HK-2 (cell line): Measurements from ENCODE around the gene KLF7.

Experiments
- DNase-seq: peaks from one replicate; pipeline ENCODE4 v3.0.0-alpha.2; 2018; ENCODE audit not compliant: unreplicated experiment

KLF7 gene

DNA sequence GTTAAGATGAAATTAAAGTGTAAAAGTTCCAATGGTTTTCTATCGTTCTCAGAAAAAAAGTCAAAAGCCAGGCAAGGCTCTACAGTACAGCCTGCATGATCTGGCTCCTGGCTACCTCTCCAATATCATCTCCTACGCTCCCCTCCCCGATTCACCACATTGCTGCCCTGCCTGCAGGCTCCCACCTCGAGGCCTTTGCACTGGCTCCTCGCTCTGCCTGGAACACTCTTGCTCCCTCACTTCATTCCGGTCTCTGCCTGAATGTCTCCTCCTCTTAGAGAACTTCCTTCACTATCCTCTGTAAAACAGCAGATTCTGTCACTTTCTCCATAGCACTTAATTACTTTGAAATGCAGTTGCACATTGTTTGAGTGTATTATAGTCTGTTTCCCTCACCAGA is 72.5 kb downstream of the KLF7 start:
- no peak for DNase-seq

- DNase-seq: no peak
These were observed 72.9 kb downstream of the KLF7 start for GRCh38 chr2:207092818-207093217.

DNA sequence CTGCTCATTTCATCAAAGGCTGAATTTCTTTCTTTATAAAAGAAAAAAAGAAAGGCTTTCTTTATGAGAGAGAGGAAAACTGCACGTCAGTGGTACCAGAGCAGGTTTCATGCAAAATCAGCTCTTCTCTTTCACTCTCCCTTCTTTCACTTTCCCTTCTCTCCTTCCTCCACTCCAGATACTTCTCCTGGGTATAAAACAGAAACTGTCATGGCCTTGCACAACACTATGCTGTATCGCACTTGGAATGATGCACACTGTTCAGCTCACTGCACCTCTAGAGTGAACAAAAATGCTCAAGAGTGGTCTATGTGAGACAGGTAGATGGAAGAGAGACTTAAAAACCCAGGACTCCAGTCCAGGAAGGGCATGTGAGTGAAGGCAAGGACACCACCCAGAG is 73.8 kb downstream of the KLF7 start:
- no peak for DNase-seq

GRCh38 chr2:207091176-207091575 is 74.6 kb downstream of the KLF7 start:
- DNase-seq: no peak

DNA sequence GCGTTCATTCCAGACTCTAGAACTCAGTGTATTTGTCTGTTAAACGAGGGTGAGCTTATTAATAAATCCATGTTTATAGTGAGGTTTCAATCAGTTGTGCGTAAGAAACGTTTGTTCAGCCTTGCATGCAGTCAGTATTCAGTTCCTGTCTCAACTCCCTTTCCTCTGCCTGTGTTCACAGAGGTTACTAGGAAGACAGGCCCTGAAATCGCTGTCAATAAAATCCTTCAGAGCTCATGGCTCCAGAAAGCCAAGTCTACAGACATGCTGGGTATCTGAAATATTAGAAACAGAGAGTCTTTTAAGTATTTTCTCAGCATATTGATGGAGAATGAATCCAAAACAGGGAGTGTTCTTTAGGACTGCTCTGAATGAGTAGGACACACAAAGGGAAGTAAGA is 75.4 kb downstream of the KLF7 start:
- no peak for DNase-seq

GRCh38 chr2:207088839-207089238 is 76.9 kb downstream of the KLF7 start:
- no peak for DNase-seq

GRCh38 chr2:207088276-207088675 is 77.5 kb downstream of the KLF7 start:
- DNase-seq: no peak

DNA sequence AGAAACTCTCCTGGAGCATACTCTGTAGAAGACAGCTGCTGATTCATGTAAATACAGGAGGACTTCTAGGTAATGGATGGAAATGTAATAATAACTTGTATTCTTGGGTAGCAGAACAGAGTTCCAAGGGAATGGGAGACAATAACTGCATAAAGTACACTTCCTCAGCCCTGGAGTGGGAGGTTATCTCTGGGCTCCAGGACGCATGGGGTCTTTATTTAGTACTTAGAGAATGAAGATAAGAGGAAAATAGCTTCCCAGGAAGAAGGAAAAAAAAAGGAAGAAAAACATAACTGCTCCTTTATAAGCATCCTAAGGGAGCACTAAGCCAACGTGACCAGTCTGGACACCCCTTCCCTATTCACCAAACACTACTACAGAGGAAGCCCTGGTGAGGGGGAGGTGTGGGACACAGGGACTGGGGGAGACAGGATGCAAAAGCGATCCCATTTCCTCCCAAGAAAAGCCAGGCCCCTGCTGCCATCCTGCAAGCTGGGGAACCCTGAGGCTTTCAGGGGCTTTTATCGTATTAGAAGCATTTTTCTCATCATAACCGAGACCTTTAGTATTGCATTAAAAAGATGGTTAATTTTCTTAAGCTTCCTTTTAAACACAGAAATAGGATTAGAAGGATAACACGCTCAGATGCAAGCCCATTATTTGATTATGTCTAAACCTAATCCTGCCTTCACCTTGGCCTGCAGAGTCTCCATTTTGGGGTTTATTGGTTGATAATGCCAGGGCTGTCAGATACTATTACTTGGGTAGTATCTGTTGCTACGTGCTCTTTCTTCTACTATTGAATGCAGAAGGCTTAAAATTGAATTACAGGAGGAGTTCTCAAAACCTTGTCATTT is 78.5 kb downstream of the KLF7 start:
- no peak for DNase-seq

- DNase-seq: no peak
These were observed 79.6 kb downstream of the KLF7 start for GRCh38 chr2:207086136-207086535.

- no peak for DNase-seq
These were observed 80.6 kb downstream of the KLF7 start for GRCh38 chr2:207085110-207085509.

DNA sequence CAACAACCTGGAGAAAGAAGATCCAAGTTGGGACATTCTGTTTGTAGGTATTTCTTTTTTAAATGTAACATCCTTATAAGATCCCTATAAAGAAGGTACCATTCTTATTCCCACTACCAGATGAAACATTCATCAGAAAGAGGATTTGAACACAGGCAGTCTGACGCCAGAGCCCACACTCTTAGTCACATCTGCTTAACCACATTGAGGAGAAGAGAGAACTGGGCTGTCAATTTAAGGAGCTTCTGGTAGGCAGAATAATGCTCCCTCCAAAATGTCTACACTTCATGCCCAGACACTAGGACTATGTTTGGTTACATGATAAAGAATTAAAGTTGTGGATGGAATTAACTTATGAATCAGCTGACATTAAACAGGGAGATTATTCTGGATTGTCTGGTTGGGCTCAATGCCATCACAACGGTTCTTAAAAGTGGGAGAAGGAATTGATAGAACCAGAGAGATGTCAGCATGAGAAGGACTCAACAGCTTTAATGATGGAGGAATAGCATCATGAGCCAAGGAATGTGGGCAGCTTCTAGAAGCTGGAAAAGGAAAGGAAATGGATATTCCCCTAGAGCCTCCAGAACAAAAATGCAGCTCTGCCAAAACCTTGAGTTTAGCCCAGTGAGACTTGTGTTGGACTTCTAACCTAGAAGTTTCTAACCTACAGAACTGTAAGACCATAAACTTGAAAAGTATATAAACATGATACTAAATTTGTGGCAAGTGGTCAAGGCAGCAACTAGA is 82.2 kb downstream of the KLF7 start:
- DNase-seq: no peak

DNA sequence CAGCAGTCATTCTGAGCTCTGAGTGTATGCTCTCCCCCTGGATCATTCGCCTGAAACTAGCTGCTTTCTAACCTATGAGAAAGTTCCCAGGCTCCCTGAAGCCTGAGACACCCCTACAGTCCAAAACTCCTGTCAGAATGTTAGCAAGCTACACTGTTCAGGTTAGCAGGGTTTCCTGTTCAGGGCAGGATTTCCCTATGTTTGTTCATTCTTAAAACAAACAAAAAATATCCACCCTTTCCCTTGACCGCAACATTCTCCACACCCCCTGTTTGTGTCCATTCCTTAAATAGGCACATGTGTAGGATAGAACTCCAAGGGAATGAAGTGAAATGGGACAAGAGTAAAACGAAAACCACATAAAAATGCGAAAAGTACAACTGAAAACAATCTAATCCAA is 83.1 kb downstream of the KLF7 start:
- no peak for DNase-seq

- DNase-seq: no peak
These were observed 87.5 kb downstream of the KLF7 start for GRCh38 chr2:207078186-207078798.

DNA sequence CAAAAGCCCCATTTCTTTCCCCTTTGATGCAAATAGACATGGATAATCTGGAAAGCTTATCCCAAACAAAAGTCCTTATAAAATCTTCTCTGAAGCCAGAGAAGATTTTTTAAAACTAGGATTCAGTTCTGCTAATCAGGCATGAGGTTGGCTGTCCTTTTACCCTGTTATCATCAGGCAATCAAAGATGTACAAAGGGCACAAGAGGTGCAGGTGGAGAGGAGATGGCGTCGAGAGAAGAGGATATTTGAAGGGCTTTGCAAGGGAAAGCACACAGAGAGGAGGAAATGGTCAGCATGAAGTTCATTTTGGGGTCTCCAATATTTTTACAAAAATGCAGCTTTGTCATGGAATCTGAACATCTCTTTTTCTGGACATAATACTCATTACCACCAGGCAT is 88.5 kb downstream of the KLF7 start:
- DNase-seq: no peak

DNA sequence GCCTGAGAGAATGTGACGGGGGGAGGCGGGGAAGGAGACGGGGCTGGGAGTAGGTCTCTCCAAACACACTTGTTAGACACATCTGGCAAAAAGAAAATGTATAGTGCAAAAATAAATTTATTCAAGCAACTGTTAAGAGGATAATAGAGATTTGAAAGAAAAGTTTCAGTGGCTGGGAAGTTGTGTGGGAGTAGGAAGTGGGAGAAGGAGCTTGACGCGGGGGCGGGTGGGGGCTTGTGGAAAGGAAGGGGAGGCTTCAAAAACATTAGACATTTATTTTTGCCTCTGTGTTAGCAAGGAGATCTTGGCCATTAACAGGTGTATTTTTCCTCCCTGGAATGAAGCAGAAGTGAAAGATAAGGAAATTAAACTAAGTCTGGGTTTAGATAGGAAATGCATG is 90.3 kb downstream of the KLF7 start:
- DNase-seq: no peak

GRCh38 chr2:207073801-207074678 is 91.7 kb downstream of the KLF7 start:
- peak; percentile 10 for DNase-seq

DNA sequence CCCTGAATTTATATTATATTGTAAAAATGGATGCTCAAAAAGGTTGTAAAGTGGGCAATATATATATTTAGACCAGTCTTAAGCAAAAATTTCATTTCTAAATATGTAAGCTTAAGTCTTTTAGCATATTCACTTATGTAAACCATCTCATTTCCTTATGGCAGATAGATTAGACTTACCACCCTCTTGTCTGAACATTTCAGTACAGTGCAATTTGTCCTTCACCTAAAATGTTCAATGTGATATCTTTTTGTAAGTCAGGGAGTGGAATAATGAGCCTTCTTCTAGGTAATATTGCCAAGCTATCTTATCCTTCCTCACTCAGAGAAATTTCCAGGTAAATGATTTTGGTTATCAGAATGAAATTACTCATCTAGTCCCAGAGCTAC is 92.3 kb downstream of the KLF7 start:
- DNase-seq: no peak

DNA sequence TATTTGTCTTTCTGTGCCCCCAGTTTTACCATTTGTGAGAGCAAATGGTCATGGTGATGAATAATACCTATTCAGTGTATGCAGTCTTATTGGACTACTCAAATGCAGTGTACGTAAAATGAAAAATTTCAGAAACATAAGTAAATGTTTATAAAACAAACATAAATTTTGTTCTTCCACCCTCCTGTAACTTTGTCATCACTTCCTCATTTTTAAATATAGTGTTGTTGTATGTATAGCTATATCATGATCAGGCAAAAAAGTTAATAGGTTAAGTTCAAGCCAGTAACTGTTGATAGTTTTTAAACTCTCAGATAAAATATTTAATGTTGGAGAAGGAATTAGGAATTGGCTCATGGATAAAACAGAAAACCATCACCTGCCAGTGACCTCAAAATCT is 93.2 kb downstream of the KLF7 start:
- DNase-seq: no peak

- DNase-seq: no peak
These were observed 93.9 kb downstream of the KLF7 start for GRCh38 chr2:207071820-207072219.

GRCh38 chr2:207067473-207067872 is 98.3 kb downstream of the KLF7 start:
- DNase-seq: no peak

GRCh38 chr2:207066791-207067460 is 98.8 kb downstream of the KLF7 start:
- DNase-seq: no peak
